Measurements from ENCODE around the gene OCEL1.

The OCEL1 gene

DNA sequence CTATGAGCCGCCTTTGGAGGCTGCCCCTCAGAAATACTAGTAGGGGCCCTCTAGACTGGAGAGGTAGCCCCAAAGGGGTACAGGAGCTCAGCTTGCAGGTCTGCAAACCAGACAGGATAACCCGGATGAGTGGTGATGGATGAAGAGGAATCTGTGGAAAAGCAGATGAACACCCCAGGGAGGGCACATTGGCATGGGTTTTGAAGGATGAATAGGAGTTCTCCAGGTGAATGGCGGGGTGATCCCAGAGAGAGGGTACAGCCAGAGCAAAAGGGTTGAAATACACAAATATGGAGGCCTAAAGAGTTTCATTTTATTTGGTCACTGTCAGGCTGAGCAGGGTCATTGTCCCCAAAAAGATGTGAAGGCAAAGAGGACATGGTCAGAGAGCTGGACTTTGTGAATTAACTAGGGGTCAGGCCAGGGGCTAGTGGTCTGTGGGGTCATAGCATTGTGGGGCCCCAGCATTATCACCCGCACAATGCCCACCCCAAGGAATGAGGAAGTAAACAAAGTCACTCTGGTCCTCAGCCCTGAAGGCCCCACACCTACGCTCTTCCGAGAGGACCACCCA is 14.9 kb downstream of the OCEL1 start:
- no peak for DNase-seq

DNA sequence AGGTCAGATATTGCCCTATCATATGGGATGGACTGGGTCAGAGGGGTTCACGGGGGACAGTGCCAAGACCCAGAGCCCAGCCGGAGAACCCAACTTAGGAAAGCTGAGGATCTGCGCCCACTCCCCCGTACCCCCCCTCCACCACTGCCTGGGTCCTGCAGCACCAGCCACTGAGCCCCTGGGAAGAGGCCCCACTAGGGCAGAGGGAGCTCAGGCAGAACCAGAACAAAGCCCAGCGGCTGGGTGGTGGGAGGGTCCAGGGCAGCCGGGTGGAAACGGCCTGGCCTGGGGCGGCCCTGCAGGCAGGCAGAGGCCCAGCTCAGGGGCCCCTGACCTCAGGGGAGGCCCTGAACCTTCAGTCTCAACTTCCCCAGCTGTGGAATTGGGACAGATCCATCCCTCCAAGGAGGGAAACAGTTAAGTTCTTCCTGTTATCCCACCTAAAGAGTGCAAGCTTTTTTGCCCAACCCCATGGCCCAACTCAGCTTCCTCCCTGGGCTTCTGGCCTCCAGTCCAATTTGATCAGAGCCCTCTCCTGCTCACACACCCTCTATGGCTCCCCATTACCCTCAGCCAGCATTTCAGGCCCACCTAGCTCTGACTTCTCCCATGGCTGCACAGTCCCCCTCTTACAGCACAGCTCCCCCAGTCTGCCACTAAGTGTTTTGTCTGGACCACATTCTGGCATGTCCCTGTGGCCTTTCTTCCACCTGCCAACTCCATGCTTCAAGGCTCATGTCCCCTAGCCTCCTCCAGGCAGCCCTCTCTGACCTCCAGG is 16.6 kb downstream of the OCEL1 start:
- DNase-seq = no peak

DNA sequence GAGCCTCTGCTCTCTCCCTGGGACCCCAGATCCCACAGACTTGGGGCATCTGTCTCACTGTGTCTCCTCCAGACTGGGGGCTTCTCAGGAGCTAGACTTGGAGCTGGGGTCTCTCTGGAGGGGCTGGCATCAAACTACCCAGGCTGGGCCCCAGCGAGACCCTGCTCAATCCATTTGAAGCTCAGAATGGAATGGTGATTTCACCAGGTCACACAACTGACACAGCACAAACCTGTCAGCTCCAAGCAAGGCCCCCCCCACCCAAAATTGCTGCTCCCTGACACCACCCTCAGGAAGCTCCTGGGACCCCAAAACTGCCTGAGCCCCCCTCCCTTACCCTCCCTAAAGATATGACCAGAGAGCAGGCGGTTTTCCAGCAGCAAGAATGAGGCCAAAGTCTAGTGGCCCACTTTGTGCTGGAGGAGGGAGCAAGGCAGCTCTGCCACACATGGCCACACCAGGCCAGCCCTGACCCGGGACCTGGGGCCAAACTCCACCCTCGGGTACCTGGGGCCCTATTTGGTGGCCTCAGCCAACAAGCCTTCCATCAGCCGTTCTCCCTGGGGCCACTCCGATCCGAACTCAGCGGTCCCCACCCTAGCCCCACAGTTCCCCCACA is 17.3 kb downstream of the OCEL1 start:
- DNase-seq = no peak

DNA sequence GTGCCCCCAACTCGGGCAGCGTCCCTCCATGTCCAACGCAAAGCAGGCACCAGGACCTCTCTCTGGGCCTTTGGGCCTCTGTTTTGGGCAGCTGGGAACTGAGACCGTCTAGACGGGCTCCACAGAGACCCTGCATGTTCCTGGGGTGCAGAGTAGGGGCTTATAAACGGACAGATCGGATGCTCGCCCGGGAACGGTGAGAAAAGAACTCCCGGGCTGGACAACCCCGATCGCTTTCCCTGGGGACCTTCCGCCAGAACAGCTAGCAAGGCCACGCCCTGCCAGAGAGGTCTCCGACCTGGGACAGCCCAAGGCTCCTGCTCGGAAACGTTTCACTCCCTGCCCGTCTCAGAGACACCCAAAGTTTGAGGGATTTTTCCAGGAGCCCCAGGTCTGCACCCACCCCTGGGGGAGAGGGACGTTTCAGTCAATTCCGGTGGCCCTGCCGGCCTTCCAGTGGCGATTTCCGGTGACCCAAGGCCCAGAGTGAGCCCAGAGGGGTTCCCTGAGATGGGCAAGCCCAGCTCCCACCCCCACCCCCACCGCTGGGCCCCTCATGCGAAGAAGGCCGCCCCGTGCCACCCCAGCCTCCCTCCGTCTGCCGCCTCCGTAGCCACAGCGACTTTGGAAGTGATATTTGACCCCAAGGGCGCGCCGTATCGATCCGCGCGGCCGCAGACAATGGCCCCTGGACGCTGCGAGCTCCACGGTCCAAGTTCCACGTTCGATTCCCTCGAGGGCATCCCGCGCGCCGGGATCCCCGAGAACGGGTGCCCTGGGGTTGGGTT is 18.0 kb downstream of the OCEL1 start:
- no peak for DNase-seq

DNA sequence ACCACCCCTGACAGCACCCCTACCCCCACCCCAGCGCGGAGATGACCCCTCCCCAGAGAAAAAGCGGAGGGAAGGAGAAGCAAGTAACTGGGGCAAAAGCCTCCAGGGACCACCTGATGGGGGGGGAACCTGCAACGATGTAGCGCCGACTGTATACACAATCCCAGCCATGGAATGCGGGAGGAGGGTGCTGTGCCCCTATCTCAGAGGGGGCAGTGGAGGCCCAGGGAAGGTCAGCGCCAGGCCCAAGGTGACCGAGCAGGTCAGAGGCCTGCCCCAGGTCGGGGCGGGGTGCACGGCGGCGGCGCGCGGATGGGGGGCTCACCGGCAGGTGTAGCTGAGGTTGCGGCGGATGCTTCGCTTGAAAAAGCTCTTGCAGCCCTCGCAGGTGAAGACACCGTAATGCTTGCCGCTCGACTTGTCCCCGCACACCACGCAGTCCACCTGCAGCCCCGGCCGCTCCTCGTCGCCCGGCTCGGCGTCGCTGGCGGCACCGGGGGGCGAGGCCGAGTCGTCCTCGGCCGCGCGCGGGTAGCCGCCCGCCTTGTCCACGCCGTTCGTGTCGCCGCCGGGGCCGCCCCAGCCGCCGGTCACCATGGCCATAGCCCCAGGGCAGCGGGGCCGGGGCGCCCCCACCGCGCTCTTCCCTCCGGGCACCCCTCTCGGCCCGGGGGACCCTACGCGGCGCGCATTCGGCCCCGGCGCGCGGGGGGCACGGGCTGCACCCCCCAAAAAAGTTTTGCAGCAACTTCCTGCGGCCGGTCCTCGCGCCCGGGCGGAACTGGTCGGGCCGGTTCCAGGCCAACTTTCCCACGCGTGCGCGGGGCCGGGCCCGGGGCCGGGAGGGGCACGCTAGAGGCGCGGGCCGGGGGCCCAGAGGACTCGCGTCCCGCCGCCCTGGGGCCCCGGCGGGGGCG is 18.9 kb downstream of the OCEL1 start:
- DNase-seq = no peak

DNA sequence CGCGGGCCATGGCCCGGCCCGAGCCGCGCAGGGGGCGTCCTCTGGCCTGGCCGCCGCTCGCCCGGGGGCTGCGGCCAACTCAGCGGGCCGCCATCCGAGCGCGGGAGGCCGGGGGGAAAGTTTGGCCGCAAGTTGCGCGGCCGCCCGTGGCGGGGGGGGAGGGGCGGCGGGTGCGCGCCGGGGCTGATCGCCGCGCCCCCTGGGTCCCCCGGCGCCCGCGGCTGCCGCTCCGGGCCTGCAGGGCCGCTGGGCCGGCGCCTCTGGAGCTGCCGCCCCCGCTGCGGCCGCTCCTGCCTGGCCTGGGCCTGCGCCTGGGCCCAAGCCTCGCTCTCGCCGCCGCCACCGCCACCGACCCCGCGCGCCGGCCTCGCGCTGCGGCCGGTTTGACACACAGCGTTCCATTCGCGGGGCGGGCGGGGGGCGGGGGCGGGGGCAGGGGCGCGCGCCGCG is 19.5 kb downstream of the OCEL1 start, which contains the start of gene NR2F6:
NR2F6 (minus strand) TSS at position 385 of the 450 bp plus-strand sequence. CDS start 699 bp downstream, outside the sequence.
- DNase-seq = peak; percentile 49

DNA sequence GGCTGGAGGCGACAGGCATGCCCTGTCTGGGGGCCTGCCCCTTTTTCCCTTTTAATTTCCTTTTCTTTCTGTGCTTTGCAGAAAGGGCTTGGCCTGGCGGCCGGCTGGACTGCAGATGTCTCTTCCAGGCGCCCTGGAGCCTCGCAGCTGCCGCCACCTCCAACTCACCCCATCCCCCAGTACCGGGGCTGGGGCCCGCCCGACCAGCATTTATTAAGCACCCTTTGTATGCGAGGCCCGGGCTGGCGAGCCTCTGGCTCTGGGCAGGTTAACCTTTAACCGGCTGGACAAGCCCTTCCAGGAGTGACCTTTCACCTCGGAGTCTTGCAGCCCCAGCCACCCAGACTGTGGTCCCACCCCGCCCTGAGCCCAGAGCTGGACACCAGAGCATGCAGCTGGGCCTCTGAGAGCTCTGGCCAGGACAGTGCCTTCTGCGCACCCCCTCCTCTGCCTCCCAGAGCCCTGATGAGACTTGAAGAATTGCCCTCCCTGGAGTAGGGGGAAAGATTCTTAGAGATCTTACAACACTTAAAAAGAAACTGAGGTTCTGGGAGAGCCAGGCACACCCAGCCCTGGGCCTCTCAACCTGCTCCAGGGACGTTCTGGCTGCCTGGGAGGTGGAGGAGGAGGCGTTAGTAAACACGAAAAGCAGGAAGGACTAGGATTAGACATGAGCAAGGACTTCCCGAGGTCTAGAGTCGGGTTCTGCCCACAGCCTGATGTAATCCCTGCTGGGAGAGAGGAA is 20.8 kb downstream of the OCEL1 start:
- no peak for DNase-seq

DNA sequence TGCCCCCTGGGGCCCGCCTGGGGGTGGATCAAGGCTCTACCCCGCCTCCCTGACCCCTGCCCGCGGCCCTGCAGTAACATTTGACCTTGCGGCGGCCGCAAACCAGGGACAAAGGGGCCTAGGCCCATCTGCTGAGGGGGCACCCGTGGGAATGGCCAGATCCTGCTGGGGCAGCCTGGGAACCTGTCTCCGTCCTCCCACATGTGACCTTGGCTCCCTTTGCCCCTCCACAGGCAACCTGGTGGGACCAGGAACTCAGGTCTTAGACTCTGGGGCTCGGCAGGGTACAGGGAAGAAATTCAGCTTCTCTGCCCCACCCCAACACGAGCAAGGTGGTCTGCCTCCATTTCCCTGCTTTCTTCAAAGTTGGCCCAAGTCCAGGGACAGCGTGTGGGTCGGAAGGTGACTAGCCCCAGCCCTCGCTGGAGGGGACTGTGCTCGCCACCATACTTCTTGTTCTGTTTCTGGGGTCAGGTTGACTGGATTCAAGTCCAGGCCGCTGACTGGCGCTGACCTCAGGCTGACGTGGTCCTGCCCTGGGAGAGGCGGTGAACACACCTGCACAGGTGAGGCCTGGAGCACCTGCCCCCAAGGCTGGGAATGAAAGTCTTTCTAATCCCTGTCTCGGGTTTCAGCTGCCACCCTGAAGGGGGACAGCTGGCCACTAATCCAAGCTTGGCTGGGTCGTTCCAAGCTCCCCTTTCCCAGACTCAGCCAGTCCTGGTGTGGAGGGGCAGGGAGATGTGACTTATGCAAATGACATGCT is 22.2 kb downstream of the OCEL1 start:
- no peak for DNase-seq

DNA sequence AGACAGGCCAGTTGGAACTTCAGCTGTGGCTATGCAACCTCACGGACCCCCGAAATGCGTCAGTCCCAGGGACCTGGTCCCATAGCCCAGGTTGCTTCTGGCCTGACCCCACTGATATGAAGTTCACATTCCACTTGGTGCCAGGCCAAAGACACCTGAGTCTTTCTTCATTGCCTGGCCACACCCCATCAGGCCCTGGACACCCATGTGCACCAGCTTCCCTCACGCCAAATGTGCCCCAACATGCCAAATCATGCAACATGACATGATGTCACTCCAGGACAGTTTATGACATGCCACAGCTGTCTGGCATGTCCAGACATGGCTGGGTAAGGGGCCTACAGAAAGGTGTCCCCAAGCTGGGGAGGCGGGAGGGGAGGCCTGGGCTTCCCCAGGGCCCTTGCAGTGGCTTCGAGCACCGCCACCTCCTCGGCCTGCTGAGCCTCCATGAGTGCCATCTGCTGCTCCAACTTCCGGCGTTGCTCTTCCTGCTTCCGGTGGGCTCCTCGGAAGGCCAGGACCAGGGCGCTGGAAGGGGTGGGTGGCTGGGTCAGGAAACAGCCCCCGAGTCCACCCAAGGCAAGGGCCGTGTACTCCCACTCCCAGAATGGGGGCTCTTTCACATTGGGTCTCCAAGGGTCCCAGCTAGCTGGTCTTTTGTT is 24.0 kb downstream of the OCEL1 start:
- no peak for DNase-seq

DNA sequence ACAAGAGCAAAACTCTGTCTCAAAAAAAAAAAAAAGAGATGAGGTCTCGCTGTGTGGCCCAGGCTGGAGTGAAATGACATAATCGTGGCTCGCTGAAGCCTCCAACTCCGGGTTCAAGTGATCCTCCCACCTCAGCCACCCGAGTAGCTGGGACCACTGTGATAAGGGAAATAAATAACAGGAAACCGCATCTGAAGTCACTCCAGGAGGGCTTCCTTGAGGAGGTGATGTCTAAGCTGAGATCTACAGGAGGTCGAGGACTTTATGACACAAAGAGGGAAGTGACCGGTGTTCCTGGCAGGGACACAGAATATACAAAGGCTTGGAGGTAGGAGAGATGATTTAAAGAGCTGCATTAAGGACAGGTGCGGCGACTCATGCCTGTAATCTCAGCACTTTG is 28.6 kb downstream of the OCEL1 start:
- DNase-seq = no peak

DNA sequence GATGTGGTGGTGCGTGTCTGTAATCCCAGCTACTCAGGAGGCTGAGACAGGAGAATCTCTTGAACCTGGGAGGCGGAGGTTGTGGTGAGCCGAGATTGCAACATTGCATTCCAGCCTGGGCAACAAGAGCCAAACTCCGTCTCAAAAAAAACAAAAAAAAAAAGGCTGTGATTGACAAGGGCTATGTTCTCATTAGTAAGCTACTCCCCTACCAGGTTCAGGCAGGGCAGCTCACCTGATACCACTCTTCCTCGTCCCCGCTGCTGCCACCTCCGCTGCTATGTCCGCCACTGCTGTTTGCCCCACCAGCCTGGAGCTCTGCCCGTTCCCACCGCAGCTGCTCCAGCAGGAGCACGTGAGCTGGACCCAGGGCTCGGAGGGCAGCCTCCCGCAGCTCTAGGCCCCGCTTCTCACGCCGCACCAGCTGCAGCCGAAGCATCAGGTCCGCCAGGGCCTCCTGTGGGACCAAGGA is 29.2 kb downstream of the OCEL1 start:
- no peak for DNase-seq

DNA sequence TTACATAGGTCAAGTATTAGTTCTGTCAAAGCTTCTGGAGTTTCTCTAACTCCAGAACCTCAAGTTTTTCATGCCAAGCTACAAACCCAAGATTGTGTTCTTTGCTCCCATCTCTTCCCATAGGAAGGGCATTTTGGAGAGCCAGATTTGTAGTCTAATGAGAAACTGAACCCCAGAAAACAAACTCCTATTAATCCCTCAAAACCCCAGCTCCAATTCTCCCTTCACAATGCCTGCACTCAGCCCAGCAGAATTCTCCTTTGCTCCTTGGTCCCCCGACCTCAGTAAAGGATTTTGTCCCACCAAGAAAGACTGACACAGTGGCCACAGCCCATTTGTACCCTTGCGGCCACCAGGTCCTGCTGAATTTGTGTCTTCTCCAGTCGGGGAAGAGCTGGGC is 30.1 kb downstream of the OCEL1 start:
- no peak for DNase-seq

DNA sequence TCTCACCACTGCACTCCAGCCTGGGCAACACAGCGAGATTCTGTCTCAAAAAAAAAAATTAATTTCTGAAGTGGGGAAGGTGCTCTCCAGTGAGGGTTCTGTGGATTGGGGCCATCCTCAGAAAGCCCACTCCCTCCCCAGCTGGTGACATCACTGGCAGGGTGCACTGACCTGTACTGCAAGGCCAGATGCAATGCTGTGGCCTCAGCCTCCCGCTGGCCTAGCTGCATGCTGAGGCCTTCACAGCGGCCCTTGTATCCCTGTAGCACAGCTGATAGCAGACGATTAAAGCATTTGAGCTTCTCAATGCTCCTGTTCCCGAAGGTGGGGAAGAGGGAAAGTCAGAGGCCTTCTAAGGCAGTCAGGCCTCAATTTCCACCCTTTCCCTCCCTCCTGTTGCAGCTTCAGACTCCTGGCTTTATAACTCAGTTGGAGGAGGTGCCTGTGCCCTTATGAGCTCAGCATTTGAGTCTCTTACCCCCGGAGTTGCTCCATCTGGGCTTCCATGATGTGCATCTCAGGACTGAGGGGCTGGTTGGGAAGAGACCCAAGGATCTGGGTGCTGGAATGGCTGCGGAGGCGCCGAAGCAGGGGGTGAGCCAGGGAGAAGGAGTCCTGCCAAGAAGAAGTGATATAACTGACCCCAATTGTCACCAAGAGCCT is 33.2 kb downstream of the OCEL1 start:
- no peak for DNase-seq

DNA sequence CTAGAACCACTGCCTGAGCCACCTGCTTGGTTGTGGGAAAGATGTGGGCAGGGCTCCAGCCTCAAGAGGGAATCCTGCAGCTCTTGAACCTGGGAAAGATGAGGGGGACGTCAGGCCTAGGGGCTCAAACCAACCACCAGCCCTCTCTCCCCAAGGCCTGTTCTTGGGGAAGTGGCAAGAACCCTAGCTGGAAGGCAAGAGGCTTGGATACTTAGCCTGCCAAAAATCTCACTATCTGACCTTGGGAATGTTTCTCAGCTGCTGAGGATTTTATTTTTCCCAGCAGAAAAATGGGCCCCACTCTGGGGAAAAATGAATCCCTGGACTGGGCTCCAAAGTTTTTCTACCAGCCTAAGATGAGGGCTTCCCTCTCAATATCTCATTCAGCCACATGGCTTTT is 33.9 kb downstream of the OCEL1 start:
- no peak for DNase-seq

DNA sequence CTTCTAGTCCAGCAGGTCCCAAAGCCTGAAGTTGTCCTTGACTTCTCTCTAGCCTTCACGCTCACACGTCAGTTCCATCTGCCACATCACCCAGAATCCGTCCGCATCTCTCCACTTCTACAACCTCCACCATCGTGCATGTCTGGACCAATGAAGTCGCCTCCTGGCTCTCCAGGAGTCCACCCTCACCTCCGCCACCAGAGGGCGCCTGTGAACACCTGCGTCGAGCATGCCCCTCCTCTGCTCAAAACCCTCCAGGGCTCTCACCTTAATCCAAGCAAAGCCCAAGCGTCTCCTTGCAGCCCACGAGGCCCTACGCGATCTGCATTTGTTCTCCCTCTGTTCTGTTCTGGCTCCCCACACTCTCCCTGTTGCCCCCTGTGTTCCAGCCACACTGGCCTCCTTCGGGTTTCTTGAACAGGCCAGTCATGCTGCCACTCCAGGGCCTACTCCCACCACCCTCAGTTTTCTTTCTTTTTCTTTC is 34.9 kb downstream of the OCEL1 start:
- peak; percentile 53 for DNase-seq

DNA sequence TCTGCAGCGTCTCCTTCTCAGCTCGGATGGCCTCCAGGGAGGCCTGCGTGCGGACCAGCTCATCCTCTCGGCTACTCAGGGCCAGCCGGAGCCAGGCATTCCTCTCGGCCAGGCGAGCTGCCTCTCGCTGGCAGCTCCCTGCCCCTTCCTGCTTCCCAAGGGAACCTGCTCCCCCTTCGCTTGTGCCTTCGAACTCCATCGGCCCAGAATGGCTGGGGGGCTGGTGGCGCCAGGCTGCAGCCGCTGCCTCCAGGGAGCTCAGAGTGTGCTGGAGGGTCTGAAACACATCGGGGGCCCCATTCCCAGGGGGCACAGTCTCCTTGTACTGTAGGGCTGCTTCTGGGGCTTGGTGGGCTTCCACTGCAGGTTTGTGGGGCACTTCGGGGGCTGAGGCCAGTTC is 36.5 kb downstream of the OCEL1 start:
- DNase-seq = no peak

DNA sequence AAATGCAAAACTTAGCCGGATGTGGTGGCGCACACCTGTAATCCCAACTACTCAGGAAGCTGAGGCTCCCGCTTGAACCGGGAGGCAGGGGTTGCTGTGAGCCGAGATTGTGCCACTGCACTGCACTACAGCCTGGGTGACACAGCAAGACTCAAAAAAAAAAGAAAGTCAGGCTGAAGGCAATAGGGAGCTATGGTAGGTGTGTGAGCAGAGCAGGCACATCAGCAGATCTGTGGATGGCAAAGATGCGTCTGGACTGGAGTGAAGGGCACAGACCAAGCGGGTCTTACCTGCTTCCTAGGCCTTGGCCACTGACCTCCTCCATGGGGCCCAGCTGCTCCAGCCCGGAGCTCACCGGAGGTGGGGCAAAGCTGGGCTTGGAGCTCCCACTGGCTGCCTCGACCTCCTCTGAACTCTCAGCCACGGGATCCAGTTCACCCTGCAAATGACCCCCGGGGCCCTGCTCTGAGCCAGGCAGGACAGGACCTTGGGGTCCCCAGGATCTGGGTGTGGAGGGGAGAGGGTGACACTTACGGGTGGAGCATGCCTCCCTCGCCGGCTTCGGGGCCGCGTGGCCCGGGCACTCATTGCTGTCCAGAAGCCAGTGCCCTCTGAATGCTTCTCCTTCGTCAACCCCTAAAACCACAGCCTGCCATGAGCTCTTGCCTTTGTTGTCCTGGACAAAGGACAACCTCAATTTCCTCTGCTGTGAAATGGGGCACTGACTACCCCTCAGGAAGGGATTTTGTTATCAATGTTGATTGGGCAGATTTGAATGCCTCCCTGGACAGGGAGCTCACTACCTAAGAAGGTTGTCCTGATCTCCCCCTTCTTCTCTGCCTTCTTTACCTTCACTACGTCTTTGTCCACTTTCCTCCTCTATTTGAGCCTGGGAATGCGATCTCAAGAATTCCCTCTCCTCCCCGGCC is 38.0 kb downstream of the OCEL1 start:
- DNase-seq = no peak

DNA sequence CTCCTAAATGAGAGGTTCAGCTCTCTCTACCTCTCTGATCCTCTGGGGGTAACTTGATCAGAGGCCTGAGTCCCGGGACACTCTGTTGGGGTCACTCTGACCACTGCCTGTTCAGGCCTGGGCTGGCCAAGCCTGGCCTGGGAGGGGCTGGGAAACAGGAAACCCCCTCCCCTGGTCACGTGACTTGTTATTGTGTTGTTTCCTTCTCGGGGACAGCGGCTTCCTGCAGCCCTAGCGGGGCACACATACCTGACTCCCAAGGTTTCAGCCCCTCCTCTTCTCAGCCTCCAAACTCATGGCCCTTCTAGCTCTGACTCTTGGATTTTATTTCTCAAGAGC is 38.6 kb downstream of the OCEL1 start, which contains the start of gene USHBP1:
USHBP1 (minus strand) TSS at position 105 of the 339 bp plus-strand sequence. CDS start 446 bp downstream, outside the sequence.
- peak; percentile 35 for DNase-seq
